Kidney epithelial cell (primary cell): ENCODE data around the gene CDT1. TPM values are rescaled to one million over a fixed set of nuclear protein-coding genes. Genes with fewer than 3 reads are reported as not detected.

Source experiments
- DNase-seq: peaks from one replicate; pipeline ENCODE4 v3.0.0-alpha.2; 2010; ENCODE audit warnings: low read depth
- H3K27me3 ChIP-seq: 2 replicates; pipeline ENCODE4 v1.6.0; 2011; ENCODE audit warnings: low read length; ENCODE audit not compliant: control insufficient read depth, insufficient read depth
- H3K36me3 ChIP-seq: 2 replicates; pipeline ENCODE4 v1.5.1; 2011; ENCODE audit warnings: low read length; ENCODE audit not compliant: control insufficient read depth, insufficient read depth
- H3K4me3 ChIP-seq: 2 replicates; pipeline ENCODE4 v1.5.1; 2011; ENCODE audit warnings: low read depth, mild to moderate bottlenecking, control low read depth, low read length
- CTCF ChIP-seq: IDR thresholded peaks from 2 replicates; pipeline ENCODE4 v1.5.1; 2011; ENCODE audit warnings: mild to moderate bottlenecking, moderate library complexity, low read length, control low read depth, inconsistent platforms; ENCODE audit not compliant: insufficient read depth, poor library complexity, severe bottlenecking
- total RNA-seq: library from RNA; depleted of rRNA; stranded (reverse); fragments of >200 nt; gene quantifications from 2 replicates; pipeline ENCODE4 v1.2.3, GENCODE V29; 2015

CDT1 gene
- total RNA-seq, 1 donor from 2014 or later = 14.5 TPM

- Histone ChIP-seq H3K4me3 (no peak overlapping the region), H3K27me3 (no peaks in the 10 kb centered on the region), H3K36me3 (no peaks in the 10 kb centered on the region)
- no peak for DNase-seq
- TF ChIP-seq CTCF = no peak
Measured at GRCh38 chr16:88778271-88778525, 25.4 kb upstream of the CDT1 start.

GRCh38 chr16:88778541-88779065, 25.0 kb upstream of the CDT1 start:
- H3K36me3 ChIP-seq = no peaks in the 10 kb centered on the region
- TF ChIP-seq CTCF = no peak

GRCh38 chr16:88779406-88780141, 24.0 kb upstream of the CDT1 start:
- no peak for TF ChIP-seq CTCF
- no peaks in the 10 kb centered on the region for H3K36me3 ChIP-seq
- H3K27me3 ChIP-seq = no peaks in the 10 kb centered on the region
- no peak for DNase-seq
- H3K4me3 ChIP-seq = no peak overlapping the region

More at GRCh38 chr16:88778541-88779065, 25.0 kb upstream of the CDT1 start:
- H3K4me3 ChIP-seq = no peak overlapping the region
- H3K27me3 ChIP-seq = no peaks in the 10 kb centered on the region
- DNase-seq = no peak

GRCh38 chr16:88780142-88781062, 23.2 kb upstream of the CDT1 start:
- DNase-seq = no peak
- no peaks in the 10 kb centered on the region for H3K36me3 ChIP-seq
- TF ChIP-seq CTCF = no peak
- H3K4me3 ChIP-seq = no peak overlapping the region
- H3K27me3 ChIP-seq = no peaks in the 10 kb centered on the region

- no peaks in the 10 kb centered on the region for H3K36me3 ChIP-seq
- no peak for DNase-seq
- H3K27me3 ChIP-seq = no peaks in the 10 kb centered on the region
- H3K4me3 ChIP-seq = no peak overlapping the region
- no peak for TF ChIP-seq CTCF
Measured at GRCh38 chr16:88781140-88782077, 22.2 kb upstream of the CDT1 start.
